Measurements from ENCODE around the gene IFIH1.

DNA sequence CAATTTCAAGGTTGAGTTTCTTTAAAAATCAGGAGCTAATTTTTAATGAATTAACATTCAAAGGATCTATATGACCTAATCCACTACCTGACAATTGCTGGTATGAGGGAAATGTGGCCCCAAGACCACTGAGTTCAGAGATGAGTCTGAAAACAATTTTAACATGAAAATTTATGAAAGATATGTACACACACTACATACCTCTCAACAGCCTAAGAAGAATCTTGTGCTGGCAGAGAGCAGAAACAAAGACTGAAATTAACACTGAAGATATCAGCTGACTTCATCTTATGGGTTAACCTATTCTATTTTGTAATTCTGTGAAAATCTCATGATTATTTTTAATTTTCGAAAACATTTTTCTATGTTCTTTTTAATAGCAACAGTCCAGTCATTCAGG lies 76.9 kb downstream of the IFIH1 start:
- TF ChIP-seq POLR2A (IDR thresholded peaks at IDR 0.05) = no peak
- TF ChIP-seq, protein P1, sequence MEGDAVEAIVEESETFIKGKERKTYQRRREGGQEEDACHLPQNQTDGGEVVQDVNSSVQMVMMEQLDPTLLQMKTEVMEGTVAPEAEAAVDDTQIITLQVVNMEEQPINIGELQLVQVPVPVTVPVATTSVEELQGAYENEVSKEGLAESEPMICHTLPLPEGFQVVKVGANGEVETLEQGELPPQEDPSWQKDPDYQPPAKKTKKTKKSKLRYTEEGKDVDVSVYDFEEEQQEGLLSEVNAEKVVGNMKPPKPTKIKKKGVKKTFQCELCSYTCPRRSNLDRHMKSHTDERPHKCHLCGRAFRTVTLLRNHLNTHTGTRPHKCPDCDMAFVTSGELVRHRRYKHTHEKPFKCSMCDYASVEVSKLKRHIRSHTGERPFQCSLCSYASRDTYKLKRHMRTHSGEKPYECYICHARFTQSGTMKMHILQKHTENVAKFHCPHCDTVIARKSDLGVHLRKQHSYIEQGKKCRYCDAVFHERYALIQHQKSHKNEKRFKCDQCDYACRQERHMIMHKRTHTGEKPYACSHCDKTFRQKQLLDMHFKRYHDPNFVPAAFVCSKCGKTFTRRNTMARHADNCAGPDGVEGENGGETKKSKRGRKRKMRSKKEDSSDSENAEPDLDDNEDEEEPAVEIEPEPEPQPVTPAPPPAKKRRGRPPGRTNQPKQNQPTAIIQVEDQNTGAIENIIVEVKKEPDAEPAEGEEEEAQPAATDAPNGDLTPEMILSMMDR (IDR thresholded peaks at IDR 0.05) = no peak

Data from thyroid gland (tissue), 4 donors.